CD14-positive monocyte (primary cell): ENCODE results near the gene RHOD. TPM values are rescaled to one million over a fixed set of nuclear protein-coding genes. Genes with fewer than 3 reads are reported as not detected.
A peak's percentile ranks its signal among the peaks of the same experiment; 100 is the strongest.

ENCODE experiments used
- DNase-seq, 3 donors: peaks; one replicate each; pipeline ENCODE4 v3.0.0-alpha.2; 2011 to 2022
- H2AFZ ChIP-seq: 2 replicates; pipeline ENCODE4 v1.6.0; 2012; ENCODE audit warnings: mild to moderate bottlenecking, low read depth, low read length, inconsistent platforms; ENCODE audit not compliant: insufficient read depth, poor library complexity, severe bottlenecking
- H3K27ac ChIP-seq, 2 donors: 1 replicate in 1 of 2; 2 replicates in 1 of 2; pipeline ENCODE4 v1.5.1; 2012 to 2013; ENCODE audit warnings: low read length in 2 of 2, control low read depth in 1 of 2, inconsistent platforms in 1 of 2, low read depth in 1 of 2, mild to moderate bottlenecking in 1 of 2
- H3K27me3 ChIP-seq, 2 donors: one replicate each; pipeline versions ENCODE4 v1.6.0 to v1.6.1; 2011 to 2013; ENCODE audit warnings: low read length in 2 of 2; ENCODE audit not compliant: control insufficient read depth in 2 of 2, insufficient read depth in 2 of 2
- H3K36me3 ChIP-seq, 2 donors: replicated peaks in 1 of 2; 1 replicate in 1 of 2; 2 replicates in 1 of 2; pipeline versions ENCODE4 v1.5.1 to v1.6.1; 2012 to 2013; ENCODE audit warnings: low read length in 2 of 2, control low read depth in 1 of 2, inconsistent platforms in 1 of 2, mild to moderate bottlenecking in 1 of 2; ENCODE audit not compliant: insufficient read depth in 2 of 2, control insufficient read depth in 1 of 2
- H3K4me1 ChIP-seq, 2 donors: 1 replicate in 1 of 2; 2 replicates in 1 of 2; pipeline versions ENCODE4 v1.5.1 to v1.6.1; 2012 to 2013; ENCODE audit warnings: low read length in 2 of 2, control low read depth in 1 of 2, inconsistent platforms in 1 of 2, mild to moderate bottlenecking in 1 of 2, moderate library complexity in 1 of 2; ENCODE audit not compliant: insufficient read depth in 2 of 2, control insufficient read depth in 1 of 2
- H3K4me2 ChIP-seq: replicated peaks from 2 replicates; pipeline ENCODE3; 2012; ENCODE audit warnings: low read length, moderate library complexity, mild to moderate bottlenecking; ENCODE audit not compliant: poor library complexity, severe bottlenecking; ENCODE audit errors: extremely low read depth
- H3K4me3 ChIP-seq, 3 experiments: fragments of 200-600 bp in 1 of 3; sonication (generic) in 1 of 3; replicated peaks in 1 of 3; 1 replicate in 2 of 3; 2 replicates in 1 of 3; pipeline ENCODE4 v1.5.1; 2011 to 2013; ENCODE audit warnings: low read length in 3 of 3, mild to moderate bottlenecking in 3 of 3, control low read depth in 2 of 3, low read depth in 2 of 3, inconsistent platforms in 1 of 3, moderate library complexity in 1 of 3
- H3K79me2 ChIP-seq: 2 replicates; pipeline ENCODE4 v1.6.0; 2012; ENCODE audit warnings: mild to moderate bottlenecking, control low read depth, inconsistent platforms, low read length, moderate library complexity; ENCODE audit not compliant: insufficient read depth
- H3K9ac ChIP-seq: 2 replicates; pipeline ENCODE4 v1.6.0; 2017; ENCODE audit warnings: low read length, mild to moderate bottlenecking; ENCODE audit not compliant: insufficient read depth, poor library complexity, severe bottlenecking
- H3K9me3 ChIP-seq, 2 donors: replicated peaks in 1 of 2; 1 replicate in 1 of 2; 2 replicates in 1 of 2; pipeline versions ENCODE4 v1.5.1 to v1.6.1; 2012 to 2013; ENCODE audit warnings: low read length in 2 of 2, control low read depth in 1 of 2; ENCODE audit not compliant: control insufficient read depth in 1 of 2, insufficient read depth in 1 of 2
- H4K20me1 ChIP-seq: 2 replicates; pipeline ENCODE4 v1.6.0; 2012; ENCODE audit warnings: mild to moderate bottlenecking, low read length, control low read depth, moderate library complexity; ENCODE audit not compliant: insufficient read depth
- H3K27ac Mint-ChIP-seq, 7 donors: one replicate each; pipeline ENCODE4 v1.8.0; 2020; ENCODE audit warnings: mild to moderate bottlenecking in 7 of 7, mixed read lengths in 7 of 7, moderate library complexity in 6 of 7, inconsistent platforms in 2 of 7
- H3K27me3 Mint-ChIP-seq, 3 donors: one replicate each; pipeline ENCODE4 v1.8.0; 2021 to 2022; ENCODE audit warnings: low read depth in 3 of 3, mild to moderate bottlenecking in 3 of 3, mixed read lengths in 3 of 3, moderate library complexity in 3 of 3, inconsistent platforms in 1 of 3
- H3K36me3 Mint-ChIP-seq, 2 donors: one replicate each; pipeline ENCODE4 v1.8.0; 2020; ENCODE audit warnings: mixed read lengths in 2 of 2, inconsistent platforms in 1 of 2, mild to moderate bottlenecking in 1 of 2
- H3K4me1 Mint-ChIP-seq: one replicate; pipeline ENCODE4 v1.8.0; 2020; ENCODE audit warnings: mild to moderate bottlenecking, mixed read lengths
- H3K4me3 Mint-ChIP-seq, 2 donors: one replicate each; pipeline ENCODE4 v1.8.0; 2020; ENCODE audit warnings: mild to moderate bottlenecking in 2 of 2, mixed read lengths in 2 of 2, moderate library complexity in 1 of 2
- H3K9me3 Mint-ChIP-seq, 7 donors: one replicate each; pipeline ENCODE4 v1.8.0; 2020 to 2022; ENCODE audit warnings: mixed read lengths in 7 of 7, mild to moderate bottlenecking in 6 of 7, moderate library complexity in 6 of 7, inconsistent platforms in 2 of 7
- CTCF ChIP-seq: fragments of 200-600 bp; IDR thresholded peaks from one replicate; pipeline ENCODE4 v1.8.0; 2022; ENCODE audit warnings: antibody characterized with exemption, mild to moderate bottlenecking
- WGBS: methylation state at CpG from one replicate; pipeline ENCODE4 v1.1.5; 2013; ENCODE audit warnings: missing lambda C conversion rate; ENCODE audit not compliant: insufficient coverage; 5-methylcytosine and 5-hydroxymethylcytosine counted together
- intact Hi-C, 2 donors: fragments of 100-400 bp; cut with micrococcal nuclease; formaldehyde crosslinking; loops; one replicate each; pipeline versions ENCODE4 v1.15.0 to v1.15.1; 2023
- polyA plus RNA-seq, 3 donors: library from polyadenylated mRNA; depleted of rRNA in 1 of 3; unstranded in 2 of 3; stranded (reverse) in 1 of 3; fragments of 300-500 nt in 2 of 3; fragments of >200 nt in 1 of 3; fragmentation: Illumina TruSeq in 2 of 3; gene quantifications; 1 replicate in 2 of 3; 2 replicates in 1 of 3; pipeline ENCODE4 v1.2.3, GENCODE V29; 2012 to 2021

RHOD gene
- polyA plus RNA-seq, 3 donors: not detected

GRCh38 chr11:67082071-67082791, 25.6 kb downstream of the RHOD start:
- TF ChIP-seq CTCF: no peak
- Histone ChIP-seq H3K9me3 (no peaks in the 10 kb centered on the region), H3K4me2 (peak overlapping the region; percentile 51), H3K36me3 (no peaks in the 10 kb centered on the region), H3K27ac (no peak overlapping the region), H3K4me3 (peak overlapping the region in 1 of 3 experiments; percentile 25), H3K4me1 (peaks cover 27 to 34% of the 10 kb centered on the region in 2 donors), H3K9ac (peak overlapping the region; percentile 9), H3K79me2 (no peaks in the 10 kb centered on the region), H2AFZ (peak overlapping the region; percentile 65), H4K20me1 (no peaks in the 10 kb centered on the region), H3K27me3 (peaks cover 0 to 8% of the 10 kb centered on the region in 2 donors)
- Mint-ChIP-seq H3K27ac (peak overlapping the region in 1 of 7 donors; percentile 66), H3K36me3 (peaks cover 0 to 2% of the 10 kb centered on the region in 2 donors), H3K9me3 (peaks cover 0 to 2% (median 0%) of the 10 kb centered on the region in 7 donors), H3K4me3 (peak overlapping the region; percentile 68 to 70), H3K4me1 (peaks cover 34% of the 10 kb centered on the region), H3K27me3 (peaks cover 5 to 20% (median 14%) of the 10 kb centered on the region in 3 donors)
- intact Hi-C loops: loop anchor here (5.0 to 10.0 kb wide), 2 partner anchors 63 to 85 kb away; no protein-coding TSS in a partner anchor
- 19% methylated on average over 14 of the region's 20 CpGs for WGBS
- peak in 2 of 3 donors; percentile 16 to 25 for DNase-seq

- H2AFZ ChIP-seq: no peak overlapping the region
- H4K20me1 ChIP-seq: no peaks in the 10 kb centered on the region
- DNase-seq: no peak
- H3K27me3 ChIP-seq: peaks cover 0 to 8% of the 10 kb centered on the region in 2 donors
- Mint-ChIP-seq H3K36me3 (peaks cover 0 to 2% of the 10 kb centered on the region in 2 donors), H3K27ac (no peak overlapping the region), H3K4me3 (no peak overlapping the region), H3K9me3 (no peaks in the 10 kb centered on the region), H3K4me1 (peaks cover 21% of the 10 kb centered on the region), H3K27me3 (peaks cover 5 to 20% (median 14%) of the 10 kb centered on the region in 3 donors)
- H3K4me1 ChIP-seq: peaks cover 12 to 18% of the 10 kb centered on the region in 2 donors
- H3K4me3 ChIP-seq: no peak overlapping the region
- intact Hi-C loops: loop anchor here (5.0 to 10.0 kb wide), 2 partner anchors 61 to 83 kb away; no protein-coding TSS in a partner anchor
- H3K9ac ChIP-seq: no peak overlapping the region
- 88% methylated on average over 5 of the region's 8 CpGs for WGBS
- no peaks in the 10 kb centered on the region for H3K9me3 ChIP-seq
- H3K79me2 ChIP-seq: no peaks in the 10 kb centered on the region
- H3K36me3 ChIP-seq: no peaks in the 10 kb centered on the region
- H3K4me2 ChIP-seq: no peak overlapping the region
- H3K27ac ChIP-seq: no peak overlapping the region
- TF ChIP-seq CTCF: no peak
Measured at GRCh38 chr11:67083786-67084366, 27.2 kb downstream of the RHOD start.
